ENCODE results near the gene NEURL1B. TPM values are rescaled to one million over a fixed set of nuclear protein-coding genes. Genes with fewer than 3 reads are reported as not detected.
A peak's percentile ranks its signal among the peaks of the same experiment; 100 is the strongest.

Gene NEURL1B
- total RNA-seq, 2 experiments from 2014 or later, result 0.08 to 0.16 TPM

- H3K27me3 ChIP-seq (ENCODE audit: control insufficient read depth in 1 of 2, insufficient read depth in 2 of 2, low read length in 2 of 2), result no peaks in the 10 kb centered on the region
- H3K4me1 Mint-ChIP-seq (ENCODE audit: low read depth), result peaks cover 5% of the 10 kb centered on the region
- DNase-seq (no peak), ATAC-seq (ENCODE audit: poor library complexity) (no peak)
- H3K4me3 ChIP-seq (ENCODE audit: low read length), result no peak overlapping the region
- TF ChIP-seq CTCF (IDR thresholded peaks at IDR 0.05), result no peak
- no peaks in the 10 kb centered on the region for H3K9me3 ChIP-seq (ENCODE audit: control insufficient read depth in 1 of 2, insufficient read depth in 1 of 2, low read length in 2 of 2)
- no peak overlapping the region for H3K27ac Mint-ChIP-seq
- intact Hi-C loops (cut with DNase I, micrococcal nuclease), result no loop called here
- H3K36me3 ChIP-seq (ENCODE audit: insufficient read depth, low read length), result no peaks in the 10 kb centered on the region
- CTCF ChIA-PET, result no interaction called here
- H3K4me1 ChIP-seq (ENCODE audit: insufficient read depth, low read length), result no peaks in the 10 kb centered on the region
- POLR2A ChIA-PET, result no interaction called here
- H3K27me3 Mint-ChIP-seq, result no peaks in the 10 kb centered on the region
- no peaks in the 10 kb centered on the region for H3K36me3 Mint-ChIP-seq (ENCODE audit: low read depth)
- H3K27ac ChIP-seq (ENCODE audit: low read depth in 1 of 2, low read length in 2 of 2), result no peak overlapping the region
- H3K9me3 Mint-ChIP-seq, result no peaks in the 10 kb centered on the region
- no peak overlapping the region for H3K4me3 Mint-ChIP-seq
Measured at GRCh38 chr5:172678902-172679301, 37.8 kb downstream of the NEURL1B start.

- ChIA-PET CTCF (no interaction called here), POLR2A (no interaction called here)
- DNase-seq, result no peak
- H3K4me1 Mint-ChIP-seq (ENCODE audit: low read depth), result peaks cover 11% of the 10 kb centered on the region
- no peaks in the 10 kb centered on the region for H3K9me3 Mint-ChIP-seq
- H3K27me3 Mint-ChIP-seq, result no peaks in the 10 kb centered on the region
- TF ChIP-seq CTCF (IDR thresholded peaks at IDR 0.05), result no peak
- Histone ChIP-seq H3K4me1 (ENCODE audit: insufficient read depth, low read length) (no peaks in the 10 kb centered on the region), H3K9me3 (ENCODE audit: control insufficient read depth in 1 of 2, insufficient read depth in 1 of 2, low read length in 2 of 2) (no peaks in the 10 kb centered on the region), H3K36me3 (ENCODE audit: insufficient read depth, low read length) (no peaks in the 10 kb centered on the region), H3K4me3 (ENCODE audit: low read length) (no peak overlapping the region), H3K27me3 (ENCODE audit: control insufficient read depth in 1 of 2, insufficient read depth in 2 of 2, low read length in 2 of 2) (no peaks in the 10 kb centered on the region), H3K27ac (ENCODE audit: low read depth in 1 of 2, low read length in 2 of 2) (no peak overlapping the region)
- H3K4me3 Mint-ChIP-seq, result no peak overlapping the region
- H3K27ac Mint-ChIP-seq, result no peak overlapping the region
- no peaks in the 10 kb centered on the region for H3K36me3 Mint-ChIP-seq (ENCODE audit: low read depth)
- intact Hi-C loops (cut with DNase I, micrococcal nuclease), result no loop called here
- ATAC-seq (ENCODE audit: poor library complexity), result no peak
Measured at GRCh38 chr5:172679628-172680212, 38.7 kb downstream of the NEURL1B start.

GRCh38 chr5:172680921-172681320 is 39.9 kb downstream of the NEURL1B start:
- no peaks in the 10 kb centered on the region for H3K36me3 Mint-ChIP-seq (ENCODE audit: low read depth)
- H3K4me1 ChIP-seq (ENCODE audit: insufficient read depth, low read length), result no peaks in the 10 kb centered on the region
- no peaks in the 10 kb centered on the region for H3K27me3 ChIP-seq (ENCODE audit: control insufficient read depth in 1 of 2, insufficient read depth in 2 of 2, low read length in 2 of 2)
- TF ChIP-seq CTCF (IDR thresholded peaks at IDR 0.05), result no peak
- ChIA-PET CTCF (no interaction called here), POLR2A (no interaction called here)
- no peaks in the 10 kb centered on the region for H3K9me3 Mint-ChIP-seq
- intact Hi-C loops (cut with DNase I, micrococcal nuclease), result no loop called here
- no peak for ATAC-seq (ENCODE audit: poor library complexity)
- H3K27me3 Mint-ChIP-seq, result no peaks in the 10 kb centered on the region
- no peak overlapping the region for H3K27ac ChIP-seq (ENCODE audit: low read depth in 1 of 2, low read length in 2 of 2)
- no peaks in the 10 kb centered on the region for H3K9me3 ChIP-seq (ENCODE audit: control insufficient read depth in 1 of 2, insufficient read depth in 1 of 2, low read length in 2 of 2)
- H3K4me3 ChIP-seq (ENCODE audit: low read length), result no peak overlapping the region
- H3K4me3 Mint-ChIP-seq, result no peak overlapping the region
- peaks cover 11% of the 10 kb centered on the region for H3K4me1 Mint-ChIP-seq (ENCODE audit: low read depth)
- DNase-seq, result peak in 1 of 14 experiments; percentile 20
- H3K27ac Mint-ChIP-seq, result no peak overlapping the region
- H3K36me3 ChIP-seq (ENCODE audit: insufficient read depth, low read length), result no peaks in the 10 kb centered on the region
